ENCODE measurements around the gene DLGAP4.

GRCh38 chr20:36352843-36353553 is 46.9 kb downstream of the DLGAP4 start:
- TF ChIP-seq, protein P1, sequence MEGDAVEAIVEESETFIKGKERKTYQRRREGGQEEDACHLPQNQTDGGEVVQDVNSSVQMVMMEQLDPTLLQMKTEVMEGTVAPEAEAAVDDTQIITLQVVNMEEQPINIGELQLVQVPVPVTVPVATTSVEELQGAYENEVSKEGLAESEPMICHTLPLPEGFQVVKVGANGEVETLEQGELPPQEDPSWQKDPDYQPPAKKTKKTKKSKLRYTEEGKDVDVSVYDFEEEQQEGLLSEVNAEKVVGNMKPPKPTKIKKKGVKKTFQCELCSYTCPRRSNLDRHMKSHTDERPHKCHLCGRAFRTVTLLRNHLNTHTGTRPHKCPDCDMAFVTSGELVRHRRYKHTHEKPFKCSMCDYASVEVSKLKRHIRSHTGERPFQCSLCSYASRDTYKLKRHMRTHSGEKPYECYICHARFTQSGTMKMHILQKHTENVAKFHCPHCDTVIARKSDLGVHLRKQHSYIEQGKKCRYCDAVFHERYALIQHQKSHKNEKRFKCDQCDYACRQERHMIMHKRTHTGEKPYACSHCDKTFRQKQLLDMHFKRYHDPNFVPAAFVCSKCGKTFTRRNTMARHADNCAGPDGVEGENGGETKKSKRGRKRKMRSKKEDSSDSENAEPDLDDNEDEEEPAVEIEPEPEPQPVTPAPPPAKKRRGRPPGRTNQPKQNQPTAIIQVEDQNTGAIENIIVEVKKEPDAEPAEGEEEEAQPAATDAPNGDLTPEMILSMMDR (IDR thresholded peaks at IDR 0.05 in 8 of 11, conservative IDR thresholded peaks at IDR 0.05 in 3 of 11) = no peak
- TF ChIP-seq POLR2AphosphoS5 (IDR thresholded peaks at IDR 0.05) (no peak), POLR2A (IDR thresholded peaks at IDR 0.05) (no peak)
